Measurements from ENCODE around the gene C19orf85. TPM values are rescaled to one million over a fixed set of nuclear protein-coding genes. Genes with fewer than 3 reads are reported as not detected.

Gene C19orf85
- total RNA-seq, 1 experiment from 2014 or later: not detected

- no peak for DNase-seq
These were observed 27.9 kb upstream of the C19orf85 start for GRCh38 chr19:55492362-55492944.

GRCh38 chr19:55491546-55492360 lies 27.2 kb upstream of the C19orf85 start:
- DNase-seq: peak; percentile 72
- Histone ChIP-seq H3K27me3 (no peaks in the 10 kb centered on the region), H3K4me3 (no peak overlapping the region), H3K9me3 (no peaks in the 10 kb centered on the region), H3K36me3 (no peaks in the 10 kb centered on the region)

More at GRCh38 chr19:55492362-55492944, 27.9 kb upstream of the C19orf85 start:
- no peaks in the 10 kb centered on the region for H3K9me3 ChIP-seq
- no peaks in the 10 kb centered on the region for H3K36me3 ChIP-seq
- H3K4me3 ChIP-seq: no peak overlapping the region
- H3K27me3 ChIP-seq: no peaks in the 10 kb centered on the region

- Histone ChIP-seq H3K36me3 (peaks cover 5% of the 10 kb centered on the region; the same call in 1 of the 2 replicates), H3K4me3 (no peak overlapping the region), H3K27me3 (no peaks in the 10 kb centered on the region), H3K9me3 (no peaks in the 10 kb centered on the region)
- DNase-seq: peak; percentile 51
These were observed 26.2 kb upstream of the C19orf85 start for GRCh38 chr19:55490478-55491432.

- no peak overlapping the region for H3K4me3 ChIP-seq
- H3K36me3 ChIP-seq: peaks cover 5% of the 10 kb centered on the region; the same call in 1 of the 2 replicates
- H3K9me3 ChIP-seq: no peaks in the 10 kb centered on the region
- no peaks in the 10 kb centered on the region for H3K27me3 ChIP-seq
- DNase-seq: peak; percentile 42
These were observed 25.3 kb upstream of the C19orf85 start for GRCh38 chr19:55489711-55490477.

- Histone ChIP-seq H3K27me3 (no peaks in the 10 kb centered on the region), H3K36me3 (peaks cover 7% of the 10 kb centered on the region), H3K9me3 (no peaks in the 10 kb centered on the region), H3K4me3 (no peak overlapping the region)
- DNase-seq: no peak
These were observed 24.6 kb upstream of the C19orf85 start for GRCh38 chr19:55488986-55489710.

- H3K27me3 ChIP-seq: no peaks in the 10 kb centered on the region
- H3K9me3 ChIP-seq: no peaks in the 10 kb centered on the region
- peaks cover 14% of the 10 kb centered on the region for H3K36me3 ChIP-seq
- peak; percentile 79 for DNase-seq
- peak within 1 kb of the TSS; percentile 12; the same call in 1 of the 2 replicates for H3K4me3 ChIP-seq
These were observed 23.6 kb upstream of the C19orf85 start, which contains the start of gene SSC5D for GRCh38 chr19:55487924-55488687. SSC5D (plus strand) TSS chr19:55488436; CDS start chr19:55488590, 154 bp downstream.

- peak overlapping the region; percentile 12; the same call in 1 of the 2 replicates for H3K4me3 ChIP-seq
- no peaks in the 10 kb centered on the region for H3K27me3 ChIP-seq
- peak; percentile 99 for DNase-seq
- H3K36me3 ChIP-seq: peaks cover 18% of the 10 kb centered on the region
- no peaks in the 10 kb centered on the region for H3K9me3 ChIP-seq
These were observed 22.7 kb upstream of the C19orf85 start for GRCh38 chr19:55486971-55487923.

GRCh38 chr19:55486043-55486970 lies 21.8 kb upstream of the C19orf85 start:
- no peak for DNase-seq
- Histone ChIP-seq H3K4me3 (peak overlapping the region; percentile 60), H3K36me3 (peaks cover 18% of the 10 kb centered on the region)

GRCh38 chr19:55485439-55486011 lies 21.0 kb upstream of the C19orf85 start:
- no peaks in the 10 kb centered on the region for H3K9me3 ChIP-seq
- DNase-seq: no peak

More at GRCh38 chr19:55486043-55486970, 21.8 kb upstream of the C19orf85 start:
- Histone ChIP-seq H3K9me3 (no peaks in the 10 kb centered on the region), H3K27me3 (no peaks in the 10 kb centered on the region)

GRCh38 chr19:55484593-55485438 lies 20.3 kb upstream of the C19orf85 start, which contains the start of gene NAT14:
NAT14 (plus strand) TSS chr19:55485188; CDS start chr19:55485709, 521 bp downstream.
- Histone ChIP-seq H3K9me3 (no peaks in the 10 kb centered on the region), H3K36me3 (peaks cover 18% of the 10 kb centered on the region), H3K4me3 (peak within 1 kb of the TSS; percentile 60), H3K27me3 (no peaks in the 10 kb centered on the region)
- DNase-seq: peak; percentile 74

More at GRCh38 chr19:55485439-55486011, 21.0 kb upstream of the C19orf85 start:
- H3K36me3 ChIP-seq: peaks cover 18% of the 10 kb centered on the region
- peak overlapping the region; percentile 60 for H3K4me3 ChIP-seq
- no peaks in the 10 kb centered on the region for H3K27me3 ChIP-seq

GRCh38 chr19:55483706-55484592 lies 19.4 kb upstream of the C19orf85 start:
- Histone ChIP-seq H3K27me3 (no peaks in the 10 kb centered on the region), H3K4me3 (peak overlapping the region; percentile 60), H3K36me3 (peaks cover 18% of the 10 kb centered on the region), H3K9me3 (no peaks in the 10 kb centered on the region)
- no peak for DNase-seq
